ENCODE data around the gene EGR4.

The EGR4 gene

GRCh38 chr2:73286134-73286655 is 7.2 kb downstream of the EGR4 start:
- H3K27ac Mint-ChIP-seq, result no peak overlapping the region
- H3K9me3 Mint-ChIP-seq, result no peaks in the 10 kb centered on the region
- peaks cover 10% of the 10 kb centered on the region for H3K4me1 Mint-ChIP-seq
- TF ChIP-seq CTCF (IDR thresholded peaks at IDR 0.05), result no peak
- peak overlapping the region; percentile 69 for H3K4me3 Mint-ChIP-seq
- no peak for DNase-seq
- peaks cover 87% of the 10 kb centered on the region for H3K27me3 Mint-ChIP-seq (ENCODE audit: low read depth, poor library complexity)
- no peaks in the 10 kb centered on the region for H3K36me3 Mint-ChIP-seq (ENCODE audit: low read depth)

- Mint-ChIP-seq H3K4me1 (peaks cover 10% of the 10 kb centered on the region), H3K27me3 (ENCODE audit: low read depth, poor library complexity) (peaks cover 78% of the 10 kb centered on the region), H3K36me3 (ENCODE audit: low read depth) (no peaks in the 10 kb centered on the region), H3K27ac (no peak overlapping the region), H3K9me3 (no peaks in the 10 kb centered on the region), H3K4me3 (peak overlapping the region; percentile 69)
- no peak for DNase-seq
- no peak for TF ChIP-seq CTCF (IDR thresholded peaks at IDR 0.05)
These were observed 8.1 kb downstream of the EGR4 start for GRCh38 chr2:73285159-73285739.

- H3K27me3 Mint-ChIP-seq (ENCODE audit: low read depth, poor library complexity), result peaks cover 74% of the 10 kb centered on the region
- peaks cover 10% of the 10 kb centered on the region for H3K4me1 Mint-ChIP-seq
These were observed 8.8 kb downstream of the EGR4 start, which contains the start of gene FBXO41 for GRCh38 chr2:73284296-73285158. FBXO41 (minus strand) TSS chr2:73284478; CDS start chr2:73269630, 14,848 bp downstream.

GRCh38 chr2:73283545-73284295 is 9.6 kb downstream of the EGR4 start:
- peaks cover 73% of the 10 kb centered on the region for H3K27me3 Mint-ChIP-seq (ENCODE audit: low read depth, poor library complexity)
- H3K4me1 Mint-ChIP-seq, result peaks cover 10% of the 10 kb centered on the region
- peak overlapping the region; percentile 79 for H3K4me3 Mint-ChIP-seq
- H3K36me3 Mint-ChIP-seq (ENCODE audit: low read depth), result no peaks in the 10 kb centered on the region
- no peak overlapping the region for H3K27ac Mint-ChIP-seq
- H3K9me3 Mint-ChIP-seq, result no peaks in the 10 kb centered on the region
- DNase-seq, result no peak
- TF ChIP-seq CTCF (IDR thresholded peaks at IDR 0.05), result no peak

More at GRCh38 chr2:73284296-73285158, 8.8 kb downstream of the EGR4 start, which contains the start of gene FBXO41:
- Mint-ChIP-seq H3K36me3 (ENCODE audit: low read depth) (no peaks in the 10 kb centered on the region), H3K9me3 (no peaks in the 10 kb centered on the region), H3K27ac (no peak within 1 kb of the TSS), H3K4me3 (peak within 1 kb of the TSS; percentile 79)
- no peak for TF ChIP-seq CTCF (IDR thresholded peaks at IDR 0.05)
- DNase-seq, result peak; percentile 72

- no peak for DNase-seq
These were observed 10.3 kb downstream of the EGR4 start for GRCh38 chr2:73282924-73283544.

More at GRCh38 chr2:73282924-73283544, 10.3 kb downstream of the EGR4 start:
- peaks cover 10% of the 10 kb centered on the region for H3K4me1 Mint-ChIP-seq
- H3K27me3 Mint-ChIP-seq (ENCODE audit: low read depth, poor library complexity), result peaks cover 73% of the 10 kb centered on the region
- no peak overlapping the region for H3K27ac Mint-ChIP-seq
- TF ChIP-seq CTCF (IDR thresholded peaks at IDR 0.05), result no peak
- no peaks in the 10 kb centered on the region for H3K9me3 Mint-ChIP-seq
- H3K4me3 Mint-ChIP-seq, result peak overlapping the region; percentile 79
- H3K36me3 Mint-ChIP-seq (ENCODE audit: low read depth), result no peaks in the 10 kb centered on the region

Data from nephron progenitor cell (in vitro differentiated cells).